HG03571 (cell line): ENCODE results near the gene SP6.

Source experiments
- ATAC-seq: cut with Tn5 transposase; IDR thresholded peaks from one replicate; pipeline ENCODE4 v1.9.1; 2021; ENCODE audit not compliant: unreplicated experiment

The SP6 gene

GRCh38 chr17:47813512-47814031, 37.4 kb downstream of the SP6 start:
- ATAC-seq, result no peak

- ATAC-seq, result no peak
These were observed 37.9 kb downstream of the SP6 start for GRCh38 chr17:47813077-47813476.

- no peak for ATAC-seq
These were observed 38.6 kb downstream of the SP6 start for GRCh38 chr17:47812146-47812920.

- no peak for ATAC-seq
These were observed 39.3 kb downstream of the SP6 start for GRCh38 chr17:47811709-47812108.

GRCh38 chr17:47810901-47811635, 39.9 kb downstream of the SP6 start:
- no peak for ATAC-seq

DNA sequence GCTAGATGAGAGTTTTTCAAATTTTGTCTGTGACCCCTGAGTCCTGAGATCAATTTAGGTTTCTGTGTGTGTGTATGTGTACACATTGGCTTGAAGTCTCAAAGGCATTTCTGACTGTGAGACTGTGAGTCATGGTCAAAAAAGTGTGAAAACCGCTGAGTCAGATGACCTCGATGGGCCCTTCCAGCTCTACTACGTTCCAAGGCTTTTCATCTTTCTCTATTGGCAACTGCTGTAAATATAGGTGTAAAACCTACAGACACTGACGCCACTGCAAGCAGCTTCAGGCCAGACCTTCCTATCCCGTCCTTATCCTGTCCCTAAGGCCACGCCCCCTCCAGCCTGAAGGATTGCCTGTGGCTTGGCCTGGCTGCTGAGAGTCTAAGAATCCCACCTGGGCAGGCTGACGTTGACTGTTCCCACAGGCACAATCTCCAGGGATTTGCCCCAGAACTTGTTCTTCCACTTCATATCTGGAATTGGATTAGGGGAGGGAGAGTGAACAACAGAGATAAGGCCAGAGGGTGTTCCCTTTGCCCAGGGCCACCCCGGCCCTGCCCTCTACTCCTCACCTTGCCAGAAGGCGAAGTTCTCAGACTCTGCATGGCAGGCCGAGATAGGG, 40.7 kb downstream of the SP6 start:
- no peak for ATAC-seq

DNA sequence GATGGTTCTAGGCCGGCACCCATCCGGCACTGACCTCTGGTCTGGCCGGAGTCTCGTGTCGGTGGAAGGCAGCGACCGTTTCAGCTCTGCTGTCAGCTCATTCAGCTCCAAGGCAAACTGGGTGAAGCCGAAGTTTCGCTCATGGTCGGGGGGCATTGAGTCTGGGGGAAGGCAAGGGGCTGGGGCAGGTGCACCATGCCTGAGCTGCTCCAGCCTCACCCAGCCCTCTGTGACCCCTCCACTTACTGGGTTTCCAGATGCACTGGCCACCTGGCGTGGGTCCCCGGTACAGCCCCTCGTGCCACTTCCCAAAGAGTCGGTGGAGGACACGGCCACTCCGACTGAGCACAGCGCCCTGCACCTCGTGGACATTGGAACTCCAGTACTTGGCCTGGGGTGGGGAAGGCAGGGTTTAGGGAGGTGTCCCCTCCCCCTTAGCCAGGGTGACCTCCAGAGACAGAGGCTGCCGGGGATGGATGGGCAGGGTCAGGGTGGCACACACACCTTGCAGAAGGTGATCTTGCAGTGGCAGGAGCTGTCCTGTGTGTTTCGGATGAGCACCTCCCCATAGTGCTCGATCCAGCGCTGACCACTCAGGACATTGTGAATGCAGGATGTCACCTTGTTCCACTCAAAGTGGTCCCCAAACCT, 42.0 kb downstream of the SP6 start:
- ATAC-seq, result no peak

DNA sequence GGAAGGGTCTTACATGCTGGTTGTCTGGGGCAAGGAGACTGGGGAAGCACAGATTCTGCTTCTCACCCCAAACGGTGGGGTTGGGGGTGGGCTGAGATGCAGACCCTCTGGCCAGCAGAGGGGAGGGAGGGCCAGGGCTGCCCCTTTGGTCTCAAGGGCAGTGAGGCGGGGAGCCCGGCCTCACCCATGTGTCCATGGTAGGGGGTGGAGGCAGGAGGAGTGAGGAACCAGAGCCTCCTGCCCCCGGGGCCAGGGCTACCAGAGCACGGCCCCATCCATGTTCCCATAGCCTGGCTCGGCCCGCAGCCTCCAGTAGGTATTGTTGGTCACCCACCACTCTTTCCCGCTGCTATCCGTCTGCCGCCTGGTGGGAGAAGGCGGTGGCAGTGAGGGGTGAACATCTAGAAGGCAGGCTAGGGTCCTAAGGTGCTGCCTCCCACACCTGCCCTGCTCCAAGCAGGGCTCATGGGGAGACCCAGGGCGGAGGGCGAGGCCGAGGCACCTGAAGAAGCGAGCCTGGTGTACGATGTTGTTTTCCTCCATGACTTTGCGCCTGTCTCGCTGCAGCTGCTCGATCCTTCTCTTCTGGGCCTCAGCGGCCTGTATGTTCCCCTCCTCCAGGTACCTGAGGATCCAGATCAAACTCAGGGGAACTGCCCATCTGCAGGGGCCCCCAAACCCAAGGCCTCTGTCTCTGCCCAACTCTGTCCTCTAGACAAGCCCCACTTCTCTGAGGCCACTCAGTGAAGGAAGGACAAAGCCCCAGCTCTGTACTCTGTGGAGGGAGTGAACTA, 42.7 kb downstream of the SP6 start:
- ATAC-seq, result no peak

GRCh38 chr17:47807421-47807820, 43.5 kb downstream of the SP6 start:
- no peak for ATAC-seq

- no peak for ATAC-seq
These were observed 44.1 kb downstream of the SP6 start for GRCh38 chr17:47806913-47807255.

DNA sequence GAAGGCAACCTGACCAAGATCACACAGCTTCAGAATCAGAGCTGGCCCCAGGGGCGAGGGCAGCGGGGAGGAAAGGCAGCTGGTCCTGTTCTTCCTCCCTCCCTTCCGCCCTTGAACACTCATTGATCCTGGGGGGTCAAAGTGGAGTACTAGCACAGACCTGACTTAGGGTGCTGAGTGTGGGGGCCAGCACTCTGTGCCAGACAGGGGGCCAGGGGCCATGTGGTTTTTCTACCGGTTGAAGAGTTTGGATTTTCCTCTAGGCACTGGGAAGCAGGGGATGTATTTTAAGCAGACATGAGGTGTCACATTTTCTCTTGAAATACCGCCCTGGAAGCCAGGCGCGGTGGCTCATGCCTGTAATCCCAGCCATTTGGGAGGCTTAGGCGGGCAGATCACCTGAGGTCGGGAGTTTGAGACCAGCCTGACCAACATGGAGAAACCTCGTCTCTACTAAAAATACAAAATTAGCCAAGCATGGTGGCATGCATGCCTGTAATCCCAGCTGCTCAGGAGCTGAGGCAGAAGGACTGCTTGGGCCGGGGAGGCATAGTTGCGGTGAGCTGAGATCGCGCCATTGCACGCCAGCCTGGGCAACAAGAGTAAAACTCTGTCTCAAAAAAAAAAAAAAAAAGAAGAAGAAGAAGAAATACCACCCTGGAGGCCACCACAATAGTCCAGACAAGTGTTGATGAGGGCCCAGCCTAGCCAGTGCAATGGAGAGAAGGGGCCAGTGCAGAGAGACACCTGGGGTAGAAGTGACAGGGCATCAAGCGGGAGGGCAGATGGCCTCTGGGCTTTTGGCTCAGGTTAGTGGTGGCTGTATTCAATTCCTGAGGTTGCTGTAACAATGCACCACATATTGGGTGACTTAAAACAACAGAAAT, 44.7 kb downstream of the SP6 start:
- no peak for ATAC-seq

DNA sequence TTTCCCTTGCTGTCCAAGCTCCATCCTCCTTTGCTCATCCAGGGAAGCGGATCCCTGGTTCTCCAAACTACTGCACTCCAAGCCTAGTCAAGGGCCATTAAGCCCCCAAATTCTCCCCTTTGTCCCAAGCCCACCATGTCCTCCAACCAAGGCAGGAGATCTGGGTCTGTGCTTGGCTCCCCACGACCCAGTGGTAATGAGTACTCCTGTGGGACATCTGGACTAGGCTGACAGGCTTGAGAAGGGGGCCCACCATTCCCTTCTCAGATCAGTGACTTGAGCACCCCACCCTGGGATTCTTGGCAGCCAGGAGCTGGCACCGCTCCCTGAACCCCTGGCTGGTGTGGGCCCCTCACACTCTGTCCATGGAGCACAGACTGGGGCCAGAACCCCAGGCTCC, 46.5 kb downstream of the SP6 start:
- no peak for ATAC-seq

DNA sequence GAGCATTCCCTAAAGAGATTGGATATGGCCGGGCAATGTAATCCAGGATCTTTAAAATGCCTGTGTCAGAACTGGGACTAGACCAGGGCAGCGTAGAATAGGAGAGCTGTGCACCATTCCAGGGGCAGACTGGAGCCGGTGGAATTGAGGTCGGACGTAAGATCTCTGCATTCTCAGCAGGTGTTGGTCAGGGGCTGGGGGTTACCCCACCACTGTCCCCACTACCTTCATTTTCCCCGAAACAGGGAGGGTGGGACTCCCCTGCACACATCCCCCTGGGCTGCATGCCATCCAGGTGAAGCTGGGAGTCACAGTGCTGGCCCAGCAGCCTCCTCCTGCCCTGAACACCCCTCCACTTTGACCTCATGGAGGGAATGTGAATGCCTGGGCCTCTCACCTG, 47.2 kb downstream of the SP6 start:
- no peak for ATAC-seq

GRCh38 chr17:47803201-47803600, 47.8 kb downstream of the SP6 start:
- no peak for ATAC-seq

GRCh38 chr17:47802341-47803022, 48.5 kb downstream of the SP6 start:
- no peak for ATAC-seq

DNA sequence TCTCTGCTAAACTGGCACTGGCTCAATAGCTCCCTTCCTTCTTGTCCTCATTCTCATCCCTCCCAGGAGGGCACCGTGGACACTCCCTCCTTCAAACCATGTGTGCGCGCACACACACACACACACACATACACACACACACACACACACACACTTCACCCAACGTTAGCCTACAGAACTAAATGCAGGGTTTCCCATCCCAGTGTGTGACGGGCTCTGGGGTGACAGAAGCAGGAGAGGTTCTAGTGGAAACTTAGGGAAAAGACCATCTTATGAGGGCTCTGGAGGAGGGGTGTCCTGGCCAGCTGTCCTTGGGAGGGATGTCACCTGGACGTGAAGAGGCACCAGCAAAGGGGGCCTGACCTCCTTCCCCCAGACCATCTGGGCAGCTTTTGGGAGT, 49.1 kb downstream of the SP6 start:
- ATAC-seq, result no peak

- no peak for ATAC-seq
These were observed 49.7 kb downstream of the SP6 start for GRCh38 chr17:47801176-47801765.

DNA sequence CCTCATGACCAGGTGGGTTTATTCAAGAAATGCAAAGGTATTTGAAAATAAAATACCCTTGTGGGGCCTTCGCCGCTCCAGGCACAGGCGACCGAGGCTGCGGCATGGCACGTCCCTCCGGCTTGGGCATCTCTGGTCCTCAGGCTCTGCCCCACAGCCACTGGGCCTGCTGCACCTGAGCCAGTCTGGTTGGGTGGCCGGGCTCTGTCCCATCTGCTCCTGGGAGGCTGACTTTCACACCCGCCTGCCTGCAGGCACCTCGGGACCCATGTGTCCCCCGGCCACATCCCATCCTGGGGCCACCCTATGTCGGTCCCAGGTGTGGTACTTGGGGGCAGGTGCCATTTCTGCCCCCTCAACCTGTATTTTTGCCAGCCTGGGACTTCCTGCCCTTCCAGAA, 50.3 kb downstream of the SP6 start:
- ATAC-seq, result no peak

- no peak for ATAC-seq
These were observed 53.2 kb downstream of the SP6 start for GRCh38 chr17:47797797-47798196.
